ENCODE results near the gene TUBA1A. TPM values are rescaled to one million over a fixed set of nuclear protein-coding genes. Genes with fewer than 3 reads are reported as not detected.

The TUBA1A gene
- total and polyA plus RNA-seq, 2 experiments from 2014 or later = 189 to 424 TPM

- no peaks in the 10 kb centered on the region for H3K36me3 ChIP-seq (ENCODE audit: insufficient read depth)
These were observed 49.9 kb downstream of the TUBA1A start for GRCh38 chr12:49138999-49139398.

More at GRCh38 chr12:49138999-49139398, 49.9 kb downstream of the TUBA1A start:
- no peak for TF ChIP-seq POLR2AphosphoS5 (IDR thresholded peaks at IDR 0.05; ENCODE audit: low read depth)
- no peak for TF ChIP-seq ZNF462 (CRISPR knock-in tag; IDR thresholded peaks at IDR 0.05)
- TF ChIP-seq STAT1 (IDR thresholded peaks at IDR 0.05; ENCODE audit: unreplicated experiment) = no peak
- TF ChIP-seq JUNB (IDR thresholded peaks at IDR 0.05; ENCODE audit: unreplicated experiment) = no peak
- no peak for TF ChIP-seq ZNF114 (CRISPR knock-in tag; IDR thresholded peaks at IDR 0.05)
- no peak for TF ChIP-seq EZH2phosphoT487 (IDR thresholded peaks at IDR 0.05; ENCODE audit: unreplicated experiment)
- Histone ChIP-seq H3K4me1 (ENCODE audit: insufficient read depth) (no peaks in the 10 kb centered on the region), H2AFZ (no peak overlapping the region), H3K79me2 (replicated peaks; ENCODE audit: insufficient read depth) (no peaks in the 10 kb centered on the region), H3K9me2 (ENCODE audit: insufficient read depth) (no peaks in the 10 kb centered on the region), H3K27ac (ENCODE audit: low read depth) (no peak overlapping the region), H3K27me3 (ENCODE audit: insufficient read depth) (no peaks in the 10 kb centered on the region), H3K4me3 (no peak overlapping the region), H4K20me1 (replicated peaks; ENCODE audit: insufficient read depth) (no peaks in the 10 kb centered on the region), H3K4me2 (no peak overlapping the region), H3F3A (replicated peaks; ENCODE audit: low read depth) (no peaks in the 10 kb centered on the region)
- H3K27ac Mint-ChIP-seq = no peak overlapping the region
- H3K27me3 Mint-ChIP-seq (ENCODE audit: insufficient read depth, low read depth, poor library complexity) = peaks cover 3% of the 10 kb centered on the region
- DNase-seq (ENCODE audit: low spot score) (no peak), ATAC-seq (no peak)
- H3K36me3 Mint-ChIP-seq (ENCODE audit: low read depth) = no peaks in the 10 kb centered on the region
- no peak overlapping the region for H3K4me3 Mint-ChIP-seq
- H3K4me1 Mint-ChIP-seq = no peaks in the 10 kb centered on the region
- H3K9me3 Mint-ChIP-seq = no peaks in the 10 kb centered on the region; the same call in 2 of the 3 replicates

All from GM23338 (cell line).